Measurements from ENCODE around the gene SDSL.

The SDSL gene

DNA sequence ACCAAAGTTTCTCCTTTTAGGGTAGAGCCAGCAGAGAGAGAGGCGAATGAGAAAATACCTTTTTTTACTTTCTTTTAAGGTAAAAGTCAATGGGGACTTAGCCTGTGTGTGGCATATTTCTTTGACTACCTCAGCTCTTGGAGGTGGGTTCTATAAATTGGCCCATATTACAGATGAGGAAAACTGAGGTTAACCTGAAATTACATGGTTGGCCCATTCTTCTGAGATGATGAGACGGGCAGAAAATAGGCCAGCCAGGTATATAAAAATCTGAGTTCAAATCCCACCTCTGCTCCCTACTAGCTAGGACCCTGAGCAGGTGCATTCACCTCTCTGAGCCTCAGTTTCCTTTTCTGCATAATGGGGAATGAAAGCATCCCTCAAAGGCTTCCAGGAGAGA, 27.1 kb downstream of the SDSL start:
- DNase-seq (ENCODE audit: low read depth) = no peak

DNA sequence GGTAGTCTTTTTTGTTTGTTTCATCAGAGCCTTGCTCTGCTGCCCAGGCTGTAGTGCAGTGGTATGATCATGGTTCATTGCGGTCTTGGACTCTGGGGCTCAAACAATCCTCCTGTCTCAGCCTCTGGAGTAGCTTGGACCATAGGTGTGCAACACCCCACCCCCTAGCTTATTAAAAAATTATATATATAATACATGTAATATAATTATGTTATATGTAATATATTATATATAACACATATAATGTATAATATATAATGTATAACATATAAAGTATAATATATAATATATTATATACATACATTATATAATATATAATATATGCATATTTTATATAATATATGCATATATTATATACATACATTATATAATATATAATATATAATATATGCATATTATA, 27.7 kb downstream of the SDSL start:
- DNase-seq (ENCODE audit: low read depth) = no peak

DNA sequence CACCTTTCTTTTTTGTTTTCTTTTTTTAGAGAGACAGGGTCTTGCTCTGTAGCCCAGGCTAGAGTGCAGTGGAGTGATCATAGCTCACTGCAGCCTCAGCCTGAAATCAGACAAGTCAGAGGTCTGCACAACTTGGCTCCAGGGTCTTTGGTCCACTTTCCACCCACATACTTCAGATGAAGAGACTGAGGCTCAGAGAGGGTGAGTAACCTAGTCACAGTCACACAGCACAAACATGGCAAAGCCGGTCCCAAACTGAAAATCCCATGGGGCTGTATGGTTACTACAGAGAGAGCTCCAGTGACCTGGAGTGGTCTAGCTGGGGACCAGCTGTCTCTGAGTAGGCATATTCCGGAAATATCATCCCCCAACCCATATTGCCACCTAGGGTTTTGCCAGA, 30.3 kb downstream of the SDSL start:
- DNase-seq (ENCODE audit: low read depth) = no peak

DNA sequence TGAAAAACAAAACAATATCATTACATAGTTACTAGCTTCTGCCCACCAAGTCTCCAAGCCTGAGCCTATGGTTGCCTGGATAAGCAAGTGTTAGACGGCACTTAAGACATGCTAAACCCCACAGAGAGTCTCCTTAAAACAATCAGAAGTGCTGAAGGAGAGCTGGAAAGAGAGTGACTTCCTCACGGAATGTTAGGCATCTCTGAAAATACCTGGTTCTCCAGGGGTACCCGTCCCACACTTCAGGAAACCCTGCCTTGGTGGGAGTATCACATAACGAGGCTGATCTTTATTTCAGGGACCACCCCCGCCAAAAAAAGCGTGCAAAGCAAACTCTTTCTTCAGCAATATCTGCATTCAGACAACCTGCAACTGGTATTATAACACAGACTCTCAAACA, 31.1 kb downstream of the SDSL start:
- DNase-seq (ENCODE audit: low read depth) = no peak

DNA sequence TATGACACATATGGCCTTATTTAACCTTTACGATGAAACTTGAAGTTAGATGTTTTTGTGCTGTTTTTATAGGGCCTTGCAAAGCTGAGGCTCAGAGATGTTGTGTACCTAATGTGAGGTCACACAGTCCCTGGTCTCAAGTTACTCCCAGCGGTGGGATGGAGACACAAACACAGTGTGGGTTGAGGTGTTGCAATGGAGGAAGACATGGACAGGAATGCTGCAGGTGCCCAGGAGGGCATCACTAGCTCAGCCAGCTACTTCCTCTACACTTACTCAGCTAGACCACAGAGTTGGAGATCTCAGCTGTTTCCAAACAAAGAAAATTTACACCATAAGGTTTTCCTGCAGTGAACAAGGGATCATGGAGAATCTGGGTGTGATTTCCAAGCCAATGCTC, 34.0 kb downstream of the SDSL start:
- DNase-seq (ENCODE audit: low read depth) = no peak

DNA sequence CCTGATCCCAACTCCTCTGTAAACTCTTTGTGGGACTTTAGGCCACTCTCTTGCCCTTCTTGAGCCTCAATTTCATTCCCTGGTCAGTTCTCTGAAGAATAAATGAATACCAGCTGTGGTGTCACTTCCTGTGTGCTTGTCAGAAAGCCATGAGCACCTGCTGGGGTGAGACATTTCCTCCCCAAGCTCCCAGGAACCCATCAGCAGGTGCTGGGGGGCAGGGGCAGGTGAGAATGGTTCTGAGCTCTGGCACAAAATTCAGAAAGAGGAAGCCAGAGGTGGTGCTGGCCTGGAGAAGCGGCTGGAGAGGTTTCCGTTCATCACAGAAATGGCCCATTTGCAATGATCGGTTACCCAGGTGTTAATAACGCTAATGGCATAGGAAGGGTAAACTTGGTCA, 34.6 kb downstream of the SDSL start:
- DNase-seq (ENCODE audit: low read depth) = no peak

DNA sequence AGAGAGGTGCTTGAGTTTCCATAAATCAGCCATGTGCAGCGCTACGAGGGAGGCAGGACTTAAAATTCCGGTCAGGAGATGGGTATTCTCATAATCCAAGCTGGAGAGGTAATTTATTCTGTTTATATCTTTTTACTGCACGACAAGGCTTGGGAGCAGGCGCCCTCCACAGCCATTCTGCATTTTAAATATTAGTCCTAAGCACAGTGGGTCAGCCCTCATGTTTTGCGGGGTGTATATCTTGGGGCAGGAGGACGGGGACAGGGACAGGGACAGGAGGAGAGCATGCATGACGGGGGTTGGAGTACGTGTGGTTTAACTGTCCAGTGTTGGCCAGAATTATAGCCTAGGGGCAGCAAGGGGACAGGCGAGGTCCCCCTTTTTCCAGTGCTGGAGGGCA, 35.0 kb downstream of the SDSL start:
- DNase-seq (ENCODE audit: low read depth) = no peak

DNA sequence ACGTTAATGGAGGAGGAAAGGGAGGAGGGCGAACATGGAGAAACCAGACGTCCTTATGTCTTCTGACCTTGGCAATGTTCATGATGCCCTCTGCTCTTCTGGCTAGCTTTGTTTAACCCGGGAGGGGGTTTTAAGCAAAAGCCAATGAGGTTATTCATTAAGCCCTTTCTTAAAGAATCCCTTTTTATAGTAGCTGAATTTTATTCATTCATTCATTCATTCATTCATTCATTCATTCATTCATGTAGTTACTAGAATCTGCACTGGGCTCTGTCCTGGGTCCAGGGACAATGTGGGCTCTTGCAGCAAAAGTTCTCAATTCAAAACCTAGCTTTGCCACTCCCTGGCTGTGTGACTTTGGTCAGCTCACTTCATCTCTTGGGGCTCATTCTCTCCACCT, 35.5 kb downstream of the SDSL start:
- DNase-seq (ENCODE audit: low read depth) = no peak

DNA sequence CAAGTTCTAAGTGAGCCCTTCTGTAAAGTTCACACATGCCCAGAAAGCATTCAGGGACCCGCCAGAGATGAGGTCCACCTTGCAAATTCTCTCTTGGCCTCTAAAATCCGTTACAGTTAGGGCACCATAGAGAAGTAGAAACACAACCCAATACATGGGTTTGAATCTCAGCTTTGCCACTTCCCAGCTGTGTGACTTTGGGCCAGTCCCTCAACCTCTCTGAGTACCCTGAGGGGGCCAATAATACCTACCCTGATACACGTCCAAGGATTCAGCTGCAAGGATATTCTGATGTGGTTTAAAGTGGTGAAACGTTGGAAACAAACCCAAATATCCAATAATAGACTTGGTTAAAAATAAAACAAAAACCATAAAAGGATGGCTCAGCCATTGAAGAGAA, 37.8 kb downstream of the SDSL start:
- DNase-seq (ENCODE audit: low read depth) = no peak

DNA sequence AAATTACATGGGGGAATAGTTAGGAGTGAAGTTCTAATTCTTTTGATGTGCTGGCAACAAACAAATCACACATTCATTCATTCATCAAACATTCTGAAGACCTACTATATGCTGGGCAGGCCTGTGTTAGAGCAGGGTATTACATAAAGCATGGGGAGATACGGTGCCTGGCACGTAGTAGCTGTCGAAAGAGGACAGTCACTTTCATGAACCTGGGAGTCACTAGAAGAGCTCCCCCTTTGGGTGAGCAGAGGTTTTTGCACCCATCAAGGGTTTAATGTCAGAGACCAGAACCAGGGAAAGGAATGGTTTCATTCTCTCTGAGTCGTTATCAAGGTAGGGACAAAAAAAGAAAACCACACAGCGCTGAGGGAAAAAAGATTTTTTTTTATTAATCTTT, 39.5 kb downstream of the SDSL start:
- no peak for DNase-seq (ENCODE audit: low read depth)

DNA sequence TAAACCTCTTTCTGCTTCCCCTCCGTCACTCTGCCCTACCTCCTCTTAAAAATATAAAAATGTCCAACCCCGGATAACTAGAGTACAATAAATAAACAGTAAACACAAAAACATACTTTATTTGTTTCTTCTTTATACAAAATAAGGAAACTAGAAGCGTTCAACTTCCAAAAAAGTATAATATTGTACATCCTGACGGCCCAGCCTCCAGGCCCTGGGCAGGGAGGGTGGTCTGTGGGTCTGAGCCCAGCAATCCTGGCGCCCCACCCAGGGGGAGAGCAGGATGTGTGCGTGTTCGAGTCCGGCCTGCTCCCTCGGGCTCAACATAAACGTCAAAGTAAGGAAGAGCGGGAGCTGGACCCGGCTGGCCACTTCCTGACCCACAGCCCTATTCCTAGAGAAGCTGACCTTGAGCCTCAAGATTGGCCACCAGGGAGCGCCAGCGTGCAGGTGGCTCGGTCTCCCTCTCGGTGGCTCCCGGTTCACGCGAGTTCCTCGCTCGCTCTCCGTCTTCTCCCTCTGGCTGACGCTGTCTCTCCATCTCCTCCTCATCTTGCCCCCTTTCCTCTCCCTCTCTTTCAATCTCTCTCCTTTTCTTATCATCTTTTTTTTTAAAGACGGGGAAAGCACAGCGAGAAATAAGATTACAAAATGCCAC, 40.1 kb downstream of the SDSL start:
- DNase-seq (ENCODE audit: low read depth) = peak; percentile 39

DNA sequence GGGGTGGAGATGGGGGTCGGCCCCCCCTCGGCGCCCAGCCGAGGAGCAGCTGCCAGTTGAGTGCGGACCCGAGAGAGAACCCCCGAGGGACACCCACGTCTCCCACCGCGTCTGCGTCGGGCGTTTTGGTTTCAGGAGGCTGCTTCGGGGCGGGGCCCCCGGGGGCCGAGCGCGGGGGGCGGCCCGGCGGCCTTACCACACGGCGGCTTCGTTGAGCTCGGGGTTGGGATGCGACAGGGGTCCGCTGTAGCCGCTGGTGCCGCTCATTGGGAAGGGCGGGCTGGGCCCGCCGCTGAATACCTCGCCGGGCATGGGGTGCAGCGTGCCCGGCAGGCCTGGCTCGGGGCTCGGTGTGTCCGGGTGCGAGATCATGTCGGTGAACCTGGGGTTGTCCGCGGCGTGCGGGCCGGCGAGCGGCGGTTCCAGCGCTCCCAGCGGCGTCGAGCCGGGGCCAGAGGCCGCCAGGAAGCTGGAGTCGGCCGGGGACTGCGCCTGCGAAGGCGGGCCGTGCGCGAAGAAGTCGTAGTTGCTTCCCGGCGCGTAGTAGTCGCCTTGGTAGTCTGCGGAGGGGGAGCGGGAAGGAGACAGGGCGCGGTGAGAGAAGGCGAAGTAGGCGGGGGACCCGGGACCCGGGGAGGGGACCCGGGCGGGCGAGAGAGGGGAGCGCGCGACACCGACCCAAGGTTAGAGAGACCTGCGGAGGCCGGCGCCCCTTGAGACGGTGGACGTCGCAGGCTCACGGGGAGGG, 41.0 kb downstream of the SDSL start:
- no peak for DNase-seq (ENCODE audit: low read depth)

DNA sequence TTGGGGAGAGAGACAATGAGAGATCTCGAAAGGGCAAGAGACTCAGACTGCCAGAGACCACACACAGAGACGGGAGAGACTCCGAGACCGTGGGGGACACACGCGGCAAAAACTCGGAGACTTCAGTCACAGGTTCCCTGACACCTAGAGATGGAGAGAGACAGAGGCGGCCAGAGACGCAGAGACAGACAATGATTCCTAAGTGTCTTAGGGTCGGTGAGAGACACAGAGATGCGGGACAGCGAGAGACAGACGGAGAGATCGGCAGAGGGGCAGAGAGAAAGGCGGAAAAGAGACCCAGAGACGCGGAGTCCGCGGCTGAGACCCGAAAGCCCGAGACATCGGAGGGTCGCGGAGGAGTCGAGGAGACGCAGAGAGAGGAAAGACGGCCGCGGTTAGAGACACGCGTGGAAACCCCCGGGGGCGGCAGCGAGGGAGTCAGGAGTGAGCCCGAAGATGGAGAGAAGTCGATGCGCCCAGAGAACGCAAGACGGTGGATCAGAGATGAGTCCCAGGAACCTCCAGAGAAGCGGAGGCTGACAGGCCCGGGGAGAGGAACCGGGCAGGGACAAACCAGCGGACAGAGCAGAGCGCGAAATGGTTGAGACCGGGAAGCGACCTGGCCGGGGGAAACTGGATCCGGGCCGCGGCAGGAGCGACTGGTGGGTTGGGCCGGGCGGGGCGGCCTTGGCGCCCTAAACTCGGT, 41.7 kb downstream of the SDSL start:
- DNase-seq (ENCODE audit: low read depth) = no peak

DNA sequence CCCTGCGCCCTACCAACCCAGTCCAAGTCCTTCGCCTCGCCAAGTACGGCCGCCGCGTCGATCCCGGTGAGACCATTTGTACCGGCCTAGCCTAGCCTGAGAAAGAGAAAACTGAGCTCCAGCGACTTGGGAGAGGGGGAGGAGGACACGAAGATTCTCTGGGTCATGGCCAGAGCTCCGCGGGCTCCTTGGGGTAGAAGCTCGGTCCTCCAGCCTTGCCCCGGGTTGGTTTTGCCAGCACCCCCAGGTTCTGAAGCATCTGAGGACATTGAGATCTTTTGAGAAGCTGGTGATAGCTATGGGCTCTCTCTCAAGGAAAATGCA, 42.2 kb downstream of the SDSL start:
- DNase-seq (ENCODE audit: low read depth) = no peak

DNA sequence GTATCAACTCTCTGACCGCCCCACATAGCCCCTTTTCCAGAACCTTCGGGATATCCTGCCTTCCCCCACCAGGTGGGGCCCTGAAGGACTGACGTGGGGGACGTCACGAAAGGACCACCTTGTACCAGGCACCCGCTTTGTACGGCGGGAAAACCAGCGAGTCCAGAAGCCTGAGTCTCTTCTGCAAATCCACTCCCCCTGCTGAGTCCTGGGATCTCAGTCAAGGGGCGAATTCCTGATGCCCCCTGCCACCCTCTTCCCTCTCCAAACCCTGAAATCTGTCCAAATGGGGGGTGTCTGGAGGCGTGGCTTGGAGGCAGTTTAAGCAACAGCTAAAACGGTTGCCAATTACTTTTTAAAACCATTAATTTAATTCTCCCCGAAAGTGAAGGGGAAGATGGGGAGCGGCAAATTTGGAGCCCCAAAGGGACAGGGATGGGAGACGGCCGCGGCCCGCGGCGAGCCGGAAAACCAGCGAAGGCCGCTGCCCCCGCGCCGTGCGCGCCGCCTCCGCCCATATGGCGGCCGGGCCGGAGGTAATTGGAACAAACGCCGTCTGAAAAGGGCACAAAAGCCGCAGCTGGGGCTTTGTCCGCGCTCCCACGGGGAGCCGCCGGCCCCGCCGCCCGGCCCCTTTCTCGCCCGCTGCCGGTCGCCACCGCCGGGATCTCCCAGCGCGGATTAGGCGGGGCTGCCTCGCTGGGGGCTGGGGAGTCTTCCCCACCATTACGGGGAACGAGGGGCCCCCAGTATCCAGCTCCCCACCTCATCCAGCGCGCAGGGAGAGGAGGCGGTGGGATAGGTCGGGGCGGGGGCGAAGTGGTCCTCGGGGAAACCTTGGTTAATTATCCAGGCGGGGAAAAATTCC, 42.9 kb downstream of the SDSL start:
- DNase-seq (ENCODE audit: low read depth) = no peak

DNA sequence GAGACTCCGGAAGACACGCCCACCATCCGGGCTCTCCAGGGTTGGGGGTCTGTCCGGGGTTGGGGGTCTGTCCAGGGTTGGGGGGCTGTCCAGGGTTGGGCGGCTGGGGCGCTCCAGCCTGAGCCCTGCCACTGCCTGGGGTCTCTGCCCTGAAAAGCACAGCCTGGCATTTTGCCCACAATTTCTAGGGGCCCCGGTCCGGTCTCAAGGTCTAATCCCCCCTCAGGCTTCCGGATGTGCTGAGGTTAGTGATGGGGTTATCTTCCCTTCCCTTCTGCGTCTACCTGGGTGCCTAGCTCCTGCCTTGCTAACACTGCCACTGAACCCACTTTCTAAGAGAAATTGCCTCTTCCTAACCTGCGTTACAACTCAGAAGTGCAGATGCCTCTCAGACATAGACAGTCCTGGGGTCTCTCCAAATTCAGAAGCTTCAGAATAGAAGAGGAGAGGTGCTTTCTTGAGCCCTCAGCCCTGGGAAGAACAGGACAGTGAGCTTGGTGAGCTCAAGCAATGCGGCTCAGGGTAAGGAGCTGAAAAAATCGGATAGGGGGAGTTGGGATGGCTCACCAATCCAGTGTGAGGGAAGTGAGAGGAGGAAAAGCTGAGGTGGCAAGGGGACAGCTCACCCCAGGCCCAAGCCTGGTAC, 43.8 kb downstream of the SDSL start:
- DNase-seq (ENCODE audit: low read depth) = no peak

DNA sequence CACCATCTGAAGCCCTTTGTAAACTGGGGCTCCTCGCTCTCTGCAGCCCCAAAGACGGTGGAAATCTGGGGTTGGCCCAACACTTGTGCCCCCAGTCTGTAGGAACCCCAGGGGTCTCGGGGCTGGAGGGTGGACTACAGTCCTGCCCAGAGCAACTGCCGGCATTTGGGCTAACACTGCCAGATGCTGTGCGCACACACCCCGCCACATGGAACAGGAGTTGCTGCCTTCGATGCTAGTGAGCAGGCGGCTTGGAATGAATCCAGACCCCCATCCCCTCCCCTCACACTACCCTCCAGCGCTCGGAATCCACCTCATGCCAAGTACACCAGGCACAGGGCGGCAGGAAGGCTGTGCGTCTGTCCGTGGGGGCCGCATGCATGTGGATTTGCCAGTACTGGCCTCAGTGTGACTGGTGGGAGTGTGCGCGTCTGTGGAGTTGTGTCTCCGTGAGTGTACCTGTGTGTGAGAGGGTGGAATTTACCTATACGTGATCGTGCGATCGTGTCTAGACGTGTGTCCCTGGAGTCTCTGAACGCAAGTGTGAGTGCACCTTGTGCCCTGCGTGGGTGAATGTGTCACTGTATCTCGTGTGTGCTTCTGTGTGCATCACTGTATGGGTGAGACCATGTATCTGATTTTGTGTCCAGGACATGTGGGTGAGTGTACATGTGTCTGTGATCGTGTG, 44.4 kb downstream of the SDSL start:
- DNase-seq (ENCODE audit: low read depth) = no peak

DNA sequence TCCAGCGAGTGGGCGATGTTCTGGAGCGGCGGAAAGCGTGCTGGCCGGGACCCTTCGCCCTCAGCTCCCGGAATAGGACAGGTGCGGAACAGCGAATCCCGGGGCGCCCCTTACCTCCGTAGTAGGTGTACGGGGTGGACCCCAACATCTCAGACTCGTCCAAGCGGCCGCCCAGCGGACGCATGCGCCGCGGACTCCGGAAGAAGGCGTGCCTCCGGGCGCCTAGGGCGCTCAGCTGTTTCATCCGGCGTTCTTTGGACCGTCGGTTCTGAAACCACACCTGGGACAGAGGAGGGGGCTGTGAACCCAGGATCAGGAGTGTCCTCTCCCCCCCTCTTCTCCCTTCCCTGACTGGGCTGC, 44.9 kb downstream of the SDSL start:
- DNase-seq (ENCODE audit: low read depth) = no peak

DNA sequence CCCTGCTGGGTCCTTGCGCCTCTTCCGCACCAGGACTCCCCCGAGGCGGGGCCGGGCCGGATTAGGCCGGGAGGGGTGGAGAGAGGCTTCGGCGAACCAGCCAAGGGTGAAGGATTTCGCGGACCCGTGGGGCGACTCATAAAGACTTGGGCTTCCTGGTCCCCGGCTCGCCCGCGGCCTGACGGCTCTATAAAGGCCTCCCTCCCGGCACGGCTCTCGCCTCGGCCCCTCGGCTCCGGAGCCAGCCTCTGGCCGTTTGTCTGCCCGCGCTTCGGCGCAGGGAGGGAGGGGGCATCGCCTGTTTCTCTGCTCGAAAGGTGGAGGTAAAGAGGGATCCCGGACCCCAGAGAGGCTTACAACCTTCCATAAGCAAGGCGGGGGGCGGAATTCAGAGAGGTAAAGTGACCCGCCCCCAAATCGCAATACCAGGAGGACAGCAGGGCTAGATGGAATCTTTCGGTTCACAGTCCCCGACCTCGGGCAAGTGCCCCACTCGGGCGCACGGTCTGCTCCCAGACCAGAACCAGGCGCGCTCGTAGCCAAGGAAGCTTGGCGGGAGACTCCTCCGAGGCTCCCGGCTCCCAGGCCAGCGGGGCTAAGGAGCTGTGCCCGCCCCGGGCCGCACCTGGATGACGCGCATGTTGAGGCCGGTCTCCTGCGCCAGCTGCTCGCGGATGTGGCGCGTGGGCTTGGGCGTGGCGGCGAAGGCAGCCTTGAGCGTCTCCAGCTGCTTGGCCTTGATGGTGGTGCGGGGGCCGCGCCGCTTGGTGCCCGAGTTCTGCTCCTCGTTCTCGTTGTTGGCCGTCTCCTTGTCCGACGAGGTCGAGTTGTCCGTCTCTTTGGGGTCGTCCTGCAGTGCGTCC, 45.6 kb downstream of the SDSL start:
- no peak for DNase-seq (ENCODE audit: low read depth)

DNA sequence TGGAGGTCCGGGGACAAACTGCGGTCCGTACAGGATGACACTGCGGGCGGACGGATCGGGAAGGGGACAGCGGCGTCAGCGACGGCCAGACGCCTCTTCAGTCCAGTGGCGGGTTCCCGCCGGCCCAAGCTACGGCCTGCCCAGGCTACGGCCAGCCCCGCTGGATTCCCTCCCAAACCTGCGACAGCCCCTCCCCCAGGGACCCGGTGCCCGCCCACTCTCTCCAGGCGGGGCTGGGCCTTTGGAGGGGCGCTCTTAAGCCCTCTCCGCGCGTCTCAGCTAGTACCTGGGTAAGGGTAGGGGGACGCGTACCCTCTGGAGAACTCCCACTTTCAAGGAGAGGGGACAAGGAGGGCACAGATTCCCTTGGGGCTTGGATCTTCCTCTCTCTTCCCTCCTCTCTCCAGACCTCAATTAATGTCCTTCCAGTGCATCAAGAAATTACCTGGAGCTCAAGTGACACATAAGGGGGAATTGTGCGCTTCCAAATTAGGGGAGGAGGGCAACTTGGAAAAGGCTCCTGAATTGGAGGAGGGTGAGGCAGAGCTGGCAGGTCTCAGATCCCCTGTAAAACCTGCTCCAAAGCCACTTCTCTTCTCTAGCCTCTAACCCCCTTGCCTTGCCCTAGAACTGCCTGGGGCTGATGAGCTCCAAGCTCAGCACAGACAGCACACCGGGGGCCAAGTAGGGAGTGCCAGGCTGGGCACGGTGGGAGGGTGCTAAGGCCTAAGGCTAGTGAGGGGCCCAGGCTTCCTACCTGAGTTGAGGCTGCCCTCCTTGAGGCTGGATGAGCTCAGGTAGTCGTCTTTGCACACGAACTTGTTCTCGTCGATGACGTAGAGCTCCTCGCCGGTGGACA, 46.4 kb downstream of the SDSL start:
- no peak for DNase-seq (ENCODE audit: low read depth)
